NCI-H1436 treated with DMSO at 0.1 percent for 48 hours (cell line): Measurements from ENCODE around the gene ATXN7L1.

Experiments used
- DNase-seq: peaks from one replicate; lab custom pipeline; 2025; lab: John Stamatoyannopoulos, UW

ATXN7L1 gene

GRCh38 chr7:105580022-105580740 lies 296.2 kb downstream of the ATXN7L1 start:
- DNase-seq, result no peak

- no peak for DNase-seq
Observed at GRCh38 chr7:105578496-105578895, 297.9 kb downstream of the ATXN7L1 start.

- DNase-seq, result no peak
Observed at GRCh38 chr7:105577251-105577650, 299.1 kb downstream of the ATXN7L1 start.

- no peak for DNase-seq
Observed at GRCh38 chr7:105571891-105572290, 304.5 kb downstream of the ATXN7L1 start.

- no peak for DNase-seq
Observed at GRCh38 chr7:105567821-105568220, 308.6 kb downstream of the ATXN7L1 start.

GRCh38 chr7:105567024-105567423 lies 309.4 kb downstream of the ATXN7L1 start:
- no peak for DNase-seq

- no peak for DNase-seq
Observed at GRCh38 chr7:105565190-105565589, 311.2 kb downstream of the ATXN7L1 start.

- DNase-seq, result no peak
Observed at GRCh38 chr7:105559926-105560325, 316.5 kb downstream of the ATXN7L1 start.
